Osteocyte (in vitro differentiated cells): ENCODE measurements around the gene LENG9. TPM values are rescaled to one million over a fixed set of nuclear protein-coding genes. Genes with fewer than 3 reads are reported as not detected.

ENCODE experiments used
- DNase-seq: peaks from one replicate; pipeline ENCODE4 v3.0.0; 2021; ENCODE audit warnings: mixed read lengths; ENCODE audit not compliant: unreplicated experiment; ENCODE audit errors: extremely low spot score
- H3K27ac Mint-ChIP-seq: one replicate; pipeline ENCODE4 v1.8.0; 2021; ENCODE audit warnings: mild to moderate bottlenecking, mixed read lengths; ENCODE audit not compliant: unreplicated experiment
- H3K27me3 Mint-ChIP-seq: one replicate; pipeline ENCODE4 v1.8.0; 2021; ENCODE audit warnings: mixed read lengths; ENCODE audit not compliant: unreplicated experiment
- H3K36me3 Mint-ChIP-seq: one replicate; pipeline ENCODE4 v1.8.0; 2021; ENCODE audit warnings: mixed read lengths; ENCODE audit not compliant: unreplicated experiment
- H3K4me1 Mint-ChIP-seq: one replicate; pipeline ENCODE4 v1.8.0; 2021; ENCODE audit warnings: mixed read lengths; ENCODE audit not compliant: unreplicated experiment
- H3K4me3 Mint-ChIP-seq: one replicate; pipeline ENCODE4 v1.8.0; 2021; ENCODE audit warnings: mild to moderate bottlenecking, moderate library complexity, mixed read lengths; ENCODE audit not compliant: unreplicated experiment
- H3K9me3 Mint-ChIP-seq: one replicate; pipeline ENCODE4 v1.8.0; 2021; ENCODE audit warnings: mixed read lengths; ENCODE audit not compliant: unreplicated experiment
- CTCF ChIP-seq: fragments of 200-600 bp; sonication (generic); IDR thresholded peaks from 2 replicates; pipeline ENCODE4 v1.5.0; 2021; ENCODE audit warnings: antibody characterized with exemption, mild to moderate bottlenecking, moderate library complexity
- total RNA-seq: library from RNA; stranded (reverse); gene quantifications from 2 replicates; pipeline ENCODE4 v1.2.1, GENCODE V29; 2021

The LENG9 gene
- total RNA-seq, 1 donor from 2014 or later, result 11.0 TPM

GRCh38 chr19:54481326-54481930 is 17.9 kb upstream of the LENG9 start:
- Mint-ChIP-seq H3K27ac (no peak overlapping the region), H3K9me3 (no peaks in the 10 kb centered on the region), H3K4me3 (no peak overlapping the region), H3K36me3 (no peaks in the 10 kb centered on the region), H3K4me1 (peaks cover 8% of the 10 kb centered on the region), H3K27me3 (peaks cover 23% of the 10 kb centered on the region)
- peak; percentile 83 for TF ChIP-seq CTCF
- DNase-seq, result no peak

GRCh38 chr19:54480051-54480450 is 16.5 kb upstream of the LENG9 start:
- no peak for TF ChIP-seq CTCF
- Mint-ChIP-seq H3K36me3 (no peaks in the 10 kb centered on the region), H3K4me3 (no peak overlapping the region), H3K4me1 (peaks cover 6% of the 10 kb centered on the region), H3K27me3 (peaks cover 16% of the 10 kb centered on the region), H3K27ac (no peak overlapping the region), H3K9me3 (no peaks in the 10 kb centered on the region)
- no peak for DNase-seq

- H3K4me3 Mint-ChIP-seq, result no peak overlapping the region
- H3K36me3 Mint-ChIP-seq, result no peaks in the 10 kb centered on the region
- peak; percentile 75 for TF ChIP-seq CTCF
- DNase-seq, result no peak
- H3K4me1 Mint-ChIP-seq, result peaks cover 9% of the 10 kb centered on the region
- peaks cover 15% of the 10 kb centered on the region for H3K27me3 Mint-ChIP-seq
- H3K27ac Mint-ChIP-seq, result no peak overlapping the region
- H3K9me3 Mint-ChIP-seq, result no peaks in the 10 kb centered on the region
Measured at GRCh38 chr19:54478677-54479266, 15.2 kb upstream of the LENG9 start.

- Mint-ChIP-seq H3K27me3 (peaks cover 15% of the 10 kb centered on the region), H3K27ac (no peak overlapping the region), H3K36me3 (no peaks in the 10 kb centered on the region), H3K4me3 (no peak overlapping the region), H3K9me3 (no peaks in the 10 kb centered on the region), H3K4me1 (peaks cover 16% of the 10 kb centered on the region)
- no peak for DNase-seq
- no peak for TF ChIP-seq CTCF
Measured at GRCh38 chr19:54477650-54478049, 14.1 kb upstream of the LENG9 start.

- peaks cover 9% of the 10 kb centered on the region for H3K27me3 Mint-ChIP-seq
- peaks cover 19% of the 10 kb centered on the region for H3K4me1 Mint-ChIP-seq
- no peaks in the 10 kb centered on the region for H3K9me3 Mint-ChIP-seq
- no peak overlapping the region for H3K4me3 Mint-ChIP-seq
- no peak overlapping the region for H3K27ac Mint-ChIP-seq
- TF ChIP-seq CTCF, result no peak
- DNase-seq, result no peak
- H3K36me3 Mint-ChIP-seq, result no peaks in the 10 kb centered on the region
Measured at GRCh38 chr19:54475706-54476105, 12.1 kb upstream of the LENG9 start.
